Kidney epithelial cell (primary cell): ENCODE results near the gene TIGD3. TPM values are rescaled to one million over a fixed set of nuclear protein-coding genes. Genes with fewer than 3 reads are reported as not detected.

Experiments used
- DNase-seq: peaks from one replicate; pipeline ENCODE4 v3.0.0-alpha.2; 2010; ENCODE audit warnings: low read depth
- H3K27me3 ChIP-seq: 2 replicates; pipeline ENCODE4 v1.6.0; 2011; ENCODE audit warnings: low read length; ENCODE audit not compliant: control insufficient read depth, insufficient read depth
- H3K36me3 ChIP-seq: 2 replicates; pipeline ENCODE4 v1.5.1; 2011; ENCODE audit warnings: low read length; ENCODE audit not compliant: control insufficient read depth, insufficient read depth
- H3K4me3 ChIP-seq: 2 replicates; pipeline ENCODE4 v1.5.1; 2011; ENCODE audit warnings: low read depth, mild to moderate bottlenecking, control low read depth, low read length
- CTCF ChIP-seq: IDR thresholded peaks from 2 replicates; pipeline ENCODE4 v1.5.1; 2011; ENCODE audit warnings: mild to moderate bottlenecking, moderate library complexity, low read length, control low read depth, inconsistent platforms; ENCODE audit not compliant: insufficient read depth, poor library complexity, severe bottlenecking
- total RNA-seq: library from RNA; depleted of rRNA; stranded (reverse); fragments of >200 nt; gene quantifications from 2 replicates; pipeline ENCODE4 v1.2.3, GENCODE V29; 2015

TIGD3 gene
- total RNA-seq, 1 donor from 2014 or later: 1.3 TPM

GRCh38 chr11:65321828-65322485 lies 32.6 kb upstream of the TIGD3 start:
- no peak for DNase-seq
- no peak overlapping the region for H3K4me3 ChIP-seq
- TF ChIP-seq CTCF: no peak
- no peaks in the 10 kb centered on the region for H3K27me3 ChIP-seq
- no peaks in the 10 kb centered on the region for H3K36me3 ChIP-seq

GRCh38 chr11:65323813-65324212 lies 30.7 kb upstream of the TIGD3 start:
- TF ChIP-seq CTCF: no peak

GRCh38 chr11:65325435-65325834 lies 29.1 kb upstream of the TIGD3 start:
- H3K4me3 ChIP-seq: no peak overlapping the region
- H3K27me3 ChIP-seq: no peaks in the 10 kb centered on the region
- H3K36me3 ChIP-seq: no peaks in the 10 kb centered on the region
- no peak for DNase-seq
- no peak for TF ChIP-seq CTCF

More at GRCh38 chr11:65323813-65324212, 30.7 kb upstream of the TIGD3 start:
- Histone ChIP-seq H3K4me3 (no peak overlapping the region), H3K36me3 (no peaks in the 10 kb centered on the region), H3K27me3 (no peaks in the 10 kb centered on the region)
- no peak for DNase-seq

- H3K36me3 ChIP-seq: no peaks in the 10 kb centered on the region
- no peak for DNase-seq
- no peak for TF ChIP-seq CTCF
- no peak overlapping the region for H3K4me3 ChIP-seq
- no peaks in the 10 kb centered on the region for H3K27me3 ChIP-seq
Observed at GRCh38 chr11:65327021-65327420, 27.5 kb upstream of the TIGD3 start.

GRCh38 chr11:65329478-65329877 lies 25.1 kb upstream of the TIGD3 start:
- H3K36me3 ChIP-seq: no peaks in the 10 kb centered on the region
- no peaks in the 10 kb centered on the region for H3K27me3 ChIP-seq
- TF ChIP-seq CTCF: no peak
- no peak overlapping the region for H3K4me3 ChIP-seq
- DNase-seq: no peak

GRCh38 chr11:65329944-65330403 lies 24.6 kb upstream of the TIGD3 start:
- peak; percentile 69 for TF ChIP-seq CTCF
- no peaks in the 10 kb centered on the region for H3K27me3 ChIP-seq
- peak; percentile 62 for DNase-seq
- H3K36me3 ChIP-seq: no peaks in the 10 kb centered on the region
- no peak overlapping the region for H3K4me3 ChIP-seq
